GM23338 (cell line): ENCODE measurements around the gene KLHL41. TPM values are rescaled to one million over a fixed set of nuclear protein-coding genes. Genes with fewer than 3 reads are reported as not detected.

ENCODE experiments used
- ATAC-seq: fragments of 200-7000 bp; cut with Tn5 transposase; 3 replicates; pipeline ENCODE4 v1.9.1; 2020
- DNase-seq: peaks from one replicate; pipeline ENCODE4 v3.0.0-alpha.2; 2015; ENCODE audit warnings: low spot score
- H2AFZ ChIP-seq: fragments of 200-600 bp; sonication (generic); 2 replicates; pipeline ENCODE4 v1.8.0; 2016; ENCODE audit warnings: antibody characterized with exemption, mild to moderate bottlenecking, moderate library complexity
- H3F3A ChIP-seq: fragments of 200-600 bp; sonication (generic); replicated peaks from 2 replicates; pipeline ENCODE4 v1.8.0; 2017; ENCODE audit warnings: antibody characterized with exemption, mixed run types, low read depth
- H3K27ac ChIP-seq: fragments of 200-600 bp; sonication (generic); 2 replicates; pipeline ENCODE4 v1.6.1; 2016; ENCODE audit warnings: low read depth
- H3K27me3 ChIP-seq: fragments of 200-600 bp; sonication (generic); 2 replicates; pipeline ENCODE4 v1.8.0; 2016; ENCODE audit warnings: mild to moderate bottlenecking, mixed run types, moderate library complexity; ENCODE audit not compliant: insufficient read depth
- H3K36me3 ChIP-seq: fragments of 200-600 bp; sonication (generic); 2 replicates; pipeline ENCODE4 v1.8.0; 2016; ENCODE audit warnings: mild to moderate bottlenecking; ENCODE audit not compliant: insufficient read depth
- H3K4me1 ChIP-seq: fragments of 200-600 bp; sonication (generic); 2 replicates; pipeline ENCODE4 v1.8.0; 2016; ENCODE audit warnings: mild to moderate bottlenecking, moderate library complexity; ENCODE audit not compliant: insufficient read depth
- H3K4me2 ChIP-seq: fragments of 200-600 bp; sonication (generic); 2 replicates; pipeline ENCODE4 v1.7.1; 2017; ENCODE audit warnings: mixed run types
- H3K4me3 ChIP-seq: fragments of 200-600 bp; sonication (generic); 2 replicates; pipeline ENCODE4 v1.6.1; 2016; ENCODE audit warnings: mixed run types
- H3K79me2 ChIP-seq: fragments of 200-600 bp; sonication (generic); replicated peaks from 2 replicates; pipeline ENCODE4 v1.8.0; 2017; ENCODE audit warnings: mild to moderate bottlenecking; ENCODE audit not compliant: insufficient read depth
- H3K9me2 ChIP-seq: fragments of 200-600 bp; sonication (generic); 2 replicates; pipeline ENCODE4 v1.8.0; 2017; ENCODE audit not compliant: insufficient read depth
- H4K20me1 ChIP-seq: fragments of 200-600 bp; sonication (generic); replicated peaks from 2 replicates; pipeline ENCODE4 v1.8.0; 2017; ENCODE audit warnings: mild to moderate bottlenecking; ENCODE audit not compliant: insufficient read depth
- H3K27ac Mint-ChIP-seq: 2 replicates; pipeline ENCODE4 v1.8.0; 2020; ENCODE audit warnings: inconsistent platforms, mild to moderate bottlenecking, moderate library complexity, mixed read lengths
- H3K27me3 Mint-ChIP-seq: 3 replicates; pipeline ENCODE4 v1.8.0; 2022; ENCODE audit warnings: low read depth, mild to moderate bottlenecking, moderate library complexity, mixed read lengths, inconsistent platforms; ENCODE audit not compliant: insufficient read depth, poor library complexity
- H3K36me3 Mint-ChIP-seq: 3 replicates; pipeline ENCODE4 v1.8.0; 2021; ENCODE audit warnings: low read depth, mild to moderate bottlenecking, inconsistent platforms, moderate library complexity, mixed read lengths
- H3K4me1 Mint-ChIP-seq: 3 replicates; pipeline ENCODE4 v1.8.0; 2020; ENCODE audit warnings: mild to moderate bottlenecking, inconsistent platforms, mixed read lengths
- H3K4me3 Mint-ChIP-seq: 3 replicates; pipeline ENCODE4 v1.8.0; 2021; ENCODE audit warnings: moderate library complexity, mild to moderate bottlenecking, inconsistent platforms, mixed read lengths
- H3K9me3 Mint-ChIP-seq: 3 replicates; pipeline ENCODE4 v1.8.0; 2020; ENCODE audit warnings: moderate library complexity, mild to moderate bottlenecking, inconsistent platforms, mixed read lengths
- CREB1 ChIP-seq: fragments of 250-450 bp; sonication (Bioruptor Pico); IDR thresholded peaks from 2 replicates; pipeline ENCODE4 v1.5.0; 2020; ENCODE audit warnings: low read depth, mild to moderate bottlenecking, moderate library complexity
- EZH2 ChIP-seq: fragments of 200-600 bp; sonication (generic); IDR thresholded peaks from one replicate; pipeline ENCODE4 v1.8.0; 2017; ENCODE audit warnings: antibody characterized with exemption, mild to moderate bottlenecking, low read depth; ENCODE audit not compliant: unreplicated experiment
- EZH2phosphoT487 ChIP-seq: fragments of 200-600 bp; sonication (generic); IDR thresholded peaks from one replicate; pipeline ENCODE4 v1.8.1; 2018; ENCODE audit warnings: antibody characterized with exemption; ENCODE audit not compliant: unreplicated experiment
- JUNB ChIP-seq: IDR thresholded peaks from one replicate; pipeline ENCODE4 v1.6.1; 2016; ENCODE audit warnings: antibody characterized with exemption; ENCODE audit not compliant: unreplicated experiment
- STAT1 ChIP-seq: IDR thresholded peaks from one replicate; pipeline ENCODE4 v1.6.1; 2016; ENCODE audit warnings: antibody characterized with exemption; ENCODE audit not compliant: unreplicated experiment
- ZNF331 ChIP-seq: fragments of 250-450 bp; sonication (Bioruptor Pico); IDR thresholded peaks from 2 replicates; pipeline ENCODE4 v1.5.0; 2020; ENCODE audit warnings: low read depth, mild to moderate bottlenecking, moderate library complexity
- polyA plus RNA-seq: library from polyadenylated mRNA; unstranded; fragments of >200 nt; fragmentation: Nextera tagmentation; extraction: Ambion mirVana; gene quantifications from 2 replicates; pipeline ENCODE4 v1.2.1, GENCODE V29; 2016
- total RNA-seq: library from RNA; depleted of rRNA; stranded (reverse); fragments of >200 nt; shearing (Covaris generic); gene quantifications from 2 replicates; pipeline ENCODE4 v1.2.3, GENCODE V29; 2014
- TF ChIP-seq, protein P1 (sequence below): fragments of 250-450 bp; sonication (Bioruptor Pico); IDR thresholded peaks from 2 replicates; pipeline ENCODE4 v1.5.0; 2020; ENCODE audit warnings: mild to moderate bottlenecking, moderate library complexity
- TF ChIP-seq, protein P2 (sequence below), 2 experiments: fragments of 200-600 bp in 1 of 2; sonication (generic) in 1 of 2; conservative IDR thresholded peaks; 2 replicates each; pipeline versions ENCODE4 v1.5.1 to v1.6.1; 2016 to 2017; ENCODE audit warnings: antibody characterized with exemption in 2 of 2, low read depth in 2 of 2, mild to moderate bottlenecking in 2 of 2, moderate library complexity in 1 of 2

KLHL41 gene
- total and polyA plus RNA-seq, 2 experiments from 2014 or later, result not detected

DNA sequence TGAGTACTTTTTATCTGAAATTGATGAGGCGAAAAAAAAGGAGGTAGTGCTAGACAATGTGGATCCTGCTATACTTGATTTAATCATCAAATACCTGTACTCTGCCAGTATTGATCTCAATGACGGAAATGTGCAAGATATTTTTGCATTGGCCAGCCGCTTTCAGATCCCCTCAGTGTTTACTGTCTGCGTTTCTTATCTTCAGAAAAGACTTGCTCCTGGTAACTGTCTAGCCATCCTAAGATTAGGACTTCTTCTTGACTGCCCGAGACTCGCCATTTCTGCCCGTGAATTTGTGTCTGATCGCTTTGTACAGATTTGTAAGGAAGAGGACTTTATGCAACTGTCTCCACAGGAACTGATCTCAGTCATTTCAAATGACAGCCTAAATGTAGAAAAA, 453 bp downstream of the KLHL41 start (continued):
- TF ChIP-seq, protein P1, sequence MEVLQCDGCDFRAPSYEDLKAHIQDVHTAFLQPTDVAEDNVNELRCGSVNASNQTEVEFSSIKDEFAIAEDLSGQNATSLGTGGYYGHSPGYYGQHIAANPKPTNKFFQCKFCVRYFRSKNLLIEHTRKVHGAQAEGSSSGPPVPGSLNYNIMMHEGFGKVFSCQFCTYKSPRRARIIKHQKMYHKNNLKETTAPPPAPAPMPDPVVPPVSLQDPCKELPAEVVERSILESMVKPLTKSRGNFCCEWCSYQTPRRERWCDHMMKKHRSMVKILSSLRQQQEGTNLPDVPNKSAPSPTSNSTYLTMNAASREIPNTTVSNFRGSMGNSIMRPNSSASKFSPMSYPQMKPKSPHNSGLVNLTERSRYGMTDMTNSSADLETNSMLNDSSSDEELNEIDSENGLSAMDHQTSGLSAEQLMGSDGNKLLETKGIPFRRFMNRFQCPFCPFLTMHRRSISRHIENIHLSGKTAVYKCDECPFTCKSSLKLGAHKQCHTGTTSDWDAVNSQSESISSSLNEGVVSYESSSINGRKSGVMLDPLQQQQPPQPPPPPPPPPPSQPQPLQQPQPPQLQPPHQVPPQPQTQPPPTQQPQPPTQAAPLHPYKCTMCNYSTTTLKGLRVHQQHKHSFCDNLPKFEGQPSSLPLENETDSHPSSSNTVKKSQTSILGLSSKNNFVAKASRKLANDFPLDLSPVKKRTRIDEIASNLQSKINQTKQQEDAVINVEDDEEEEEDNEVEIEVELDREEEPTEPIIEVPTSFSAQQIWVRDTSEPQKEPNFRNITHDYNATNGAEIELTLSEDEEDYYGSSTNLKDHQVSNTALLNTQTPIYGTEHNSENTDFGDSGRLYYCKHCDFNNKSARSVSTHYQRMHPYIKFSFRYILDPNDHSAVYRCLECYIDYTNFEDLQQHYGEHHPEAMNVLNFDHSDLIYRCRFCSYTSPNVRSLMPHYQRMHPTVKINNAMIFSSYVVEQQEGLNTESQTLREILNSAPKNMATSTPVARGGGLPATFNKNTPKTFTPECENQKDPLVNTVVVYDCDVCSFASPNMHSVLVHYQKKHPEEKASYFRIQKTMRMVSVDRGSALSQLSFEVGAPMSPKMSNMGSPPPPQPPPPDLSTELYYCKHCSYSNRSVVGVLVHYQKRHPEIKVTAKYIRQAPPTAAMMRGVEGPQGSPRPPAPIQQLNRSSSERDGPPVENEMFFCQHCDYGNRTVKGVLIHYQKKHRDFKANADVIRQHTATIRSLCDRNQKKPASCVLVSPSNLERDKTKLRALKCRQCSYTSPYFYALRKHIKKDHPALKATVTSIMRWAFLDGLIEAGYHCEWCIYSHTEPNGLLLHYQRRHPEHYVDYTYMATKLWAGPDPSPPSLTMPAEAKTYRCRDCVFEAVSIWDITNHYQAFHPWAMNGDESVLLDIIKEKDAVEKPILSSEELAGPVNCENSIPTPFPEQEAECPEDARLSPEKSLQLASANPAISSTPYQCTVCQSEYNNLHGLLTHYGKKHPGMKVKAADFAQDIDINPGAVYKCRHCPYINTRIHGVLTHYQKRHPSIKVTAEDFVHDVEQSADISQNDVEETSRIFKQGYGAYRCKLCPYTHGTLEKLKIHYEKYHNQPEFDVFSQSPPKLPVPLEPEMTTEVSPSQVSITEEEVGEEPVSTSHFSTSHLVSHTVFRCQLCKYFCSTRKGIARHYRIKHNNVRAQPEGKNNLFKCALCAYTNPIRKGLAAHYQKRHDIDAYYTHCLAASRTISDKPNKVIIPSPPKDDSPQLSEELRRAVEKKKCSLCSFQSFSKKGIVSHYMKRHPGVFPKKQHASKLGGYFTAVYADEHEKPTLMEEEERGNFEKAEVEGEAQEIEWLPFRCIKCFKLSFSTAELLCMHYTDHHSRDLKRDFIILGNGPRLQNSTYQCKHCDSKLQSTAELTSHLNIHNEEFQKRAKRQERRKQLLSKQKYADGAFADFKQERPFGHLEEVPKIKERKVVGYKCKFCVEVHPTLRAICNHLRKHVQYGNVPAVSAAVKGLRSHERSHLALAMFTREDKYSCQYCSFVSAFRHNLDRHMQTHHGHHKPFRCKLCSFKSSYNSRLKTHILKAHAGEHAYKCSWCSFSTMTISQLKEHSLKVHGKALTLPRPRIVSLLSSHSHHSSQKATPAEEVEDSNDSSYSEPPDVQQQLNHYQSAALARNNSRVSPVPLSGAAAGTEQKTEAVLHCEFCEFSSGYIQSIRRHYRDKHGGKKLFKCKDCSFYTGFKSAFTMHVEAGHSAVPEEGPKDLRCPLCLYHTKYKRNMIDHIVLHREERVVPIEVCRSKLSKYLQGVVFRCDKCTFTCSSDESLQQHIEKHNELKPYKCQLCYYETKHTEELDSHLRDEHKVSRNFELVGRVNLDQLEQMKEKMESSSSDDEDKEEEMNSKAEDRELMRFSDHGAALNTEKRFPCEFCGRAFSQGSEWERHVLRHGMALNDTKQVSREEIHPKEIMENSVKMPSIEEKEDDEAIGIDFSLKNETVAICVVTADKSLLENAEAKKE (CRISPR knock-in tag), result no peak
- TF ChIP-seq JUNB, result no peak

DNA sequence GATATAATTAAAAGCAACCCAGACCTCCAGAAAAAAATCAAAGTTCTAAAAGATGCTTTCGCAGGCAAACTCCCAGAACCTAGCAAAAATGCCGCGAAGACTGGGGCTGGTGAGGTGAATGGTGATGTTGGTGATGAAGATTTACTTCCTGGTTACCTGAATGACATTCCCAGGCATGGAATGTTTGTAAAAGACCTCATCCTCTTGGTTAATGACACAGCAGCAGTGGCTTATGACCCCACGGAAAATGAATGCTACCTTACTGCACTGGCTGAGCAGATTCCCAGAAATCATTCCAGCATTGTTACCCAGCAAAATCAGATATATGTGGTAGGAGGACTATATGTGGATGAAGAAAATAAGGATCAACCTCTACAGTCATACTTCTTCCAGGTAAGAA, 994 bp downstream of the KLHL41 start:
- Histone ChIP-seq H3K79me2 (no peaks in the 10 kb centered on the region), H3K9me2 (no peaks in the 10 kb centered on the region), H3F3A (no peaks in the 10 kb centered on the region), H3K4me2 (no peak overlapping the region), H3K36me3 (no peaks in the 10 kb centered on the region), H3K27me3 (no peaks in the 10 kb centered on the region), H3K4me1 (no peaks in the 10 kb centered on the region), H4K20me1 (no peaks in the 10 kb centered on the region), H3K27ac (no peak overlapping the region), H3K4me3 (no peak overlapping the region), H2AFZ (no peak overlapping the region)
- Mint-ChIP-seq H3K27ac (no peak overlapping the region), H3K4me3 (no peak overlapping the region), H3K4me1 (peaks cover 9% of the 10 kb centered on the region; the same call in 2 of the 3 replicates), H3K36me3 (peaks cover 2% of the 10 kb centered on the region; the same call in 1 of the 3 replicates), H3K27me3 (no peaks in the 10 kb centered on the region), H3K9me3 (peaks cover 3% of the 10 kb centered on the region; the same call in 2 of the 3 replicates)
- TF ChIP-seq STAT1 (no peak), CREB1 (no peak), EZH2 (no peak), EZH2phosphoT487 (no peak), ZNF331 (CRISPR knock-in tag) (no peak)
- TF ChIP-seq, protein P2, sequence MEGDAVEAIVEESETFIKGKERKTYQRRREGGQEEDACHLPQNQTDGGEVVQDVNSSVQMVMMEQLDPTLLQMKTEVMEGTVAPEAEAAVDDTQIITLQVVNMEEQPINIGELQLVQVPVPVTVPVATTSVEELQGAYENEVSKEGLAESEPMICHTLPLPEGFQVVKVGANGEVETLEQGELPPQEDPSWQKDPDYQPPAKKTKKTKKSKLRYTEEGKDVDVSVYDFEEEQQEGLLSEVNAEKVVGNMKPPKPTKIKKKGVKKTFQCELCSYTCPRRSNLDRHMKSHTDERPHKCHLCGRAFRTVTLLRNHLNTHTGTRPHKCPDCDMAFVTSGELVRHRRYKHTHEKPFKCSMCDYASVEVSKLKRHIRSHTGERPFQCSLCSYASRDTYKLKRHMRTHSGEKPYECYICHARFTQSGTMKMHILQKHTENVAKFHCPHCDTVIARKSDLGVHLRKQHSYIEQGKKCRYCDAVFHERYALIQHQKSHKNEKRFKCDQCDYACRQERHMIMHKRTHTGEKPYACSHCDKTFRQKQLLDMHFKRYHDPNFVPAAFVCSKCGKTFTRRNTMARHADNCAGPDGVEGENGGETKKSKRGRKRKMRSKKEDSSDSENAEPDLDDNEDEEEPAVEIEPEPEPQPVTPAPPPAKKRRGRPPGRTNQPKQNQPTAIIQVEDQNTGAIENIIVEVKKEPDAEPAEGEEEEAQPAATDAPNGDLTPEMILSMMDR (conservative IDR thresholded peaks at IDR 0.05; ENCODE audit: low read depth in 2 of 2), result no peak
- peak; percentile 18 for DNase-seq
- no peak for ATAC-seq
